Neutrophil (primary cell): ENCODE data around the gene LRRC45.

Source experiments
- H3K27ac ChIP-seq: fragments of 200-600 bp; sonication (generic); 2 replicates; pipeline ENCODE4 v1.5.1; 2016; ENCODE audit warnings: mild to moderate bottlenecking, moderate library complexity
- H3K27me3 ChIP-seq: fragments of 200-600 bp; sonication (generic); 2 replicates; pipeline ENCODE4 v1.6.0; 2016; ENCODE audit warnings: mild to moderate bottlenecking
- H3K36me3 ChIP-seq: fragments of 200-600 bp; sonication (generic); 2 replicates; pipeline ENCODE4 v1.5.1; 2017
- H3K4me1 ChIP-seq, 2 experiments: fragments of 200-600 bp in 1 of 2; sonication (generic) in 1 of 2; 1 replicate in 1 of 2; 2 replicates in 1 of 2; pipeline versions ENCODE4 v1.5.1 to v1.6.1; 2013 to 2016; ENCODE audit warnings: low read depth in 1 of 2, low read length in 1 of 2, mild to moderate bottlenecking in 1 of 2, moderate library complexity in 1 of 2; ENCODE audit not compliant: control insufficient read depth in 1 of 2, insufficient read depth in 1 of 2
- H3K4me3 ChIP-seq, 2 experiments: fragments of 200-600 bp in 1 of 2; sonication (generic) in 1 of 2; 1 replicate in 1 of 2; 2 replicates in 1 of 2; pipeline ENCODE4 v1.5.1; 2013 to 2016; ENCODE audit warnings: low read depth in 1 of 2, low read length in 1 of 2, mild to moderate bottlenecking in 1 of 2, moderate library complexity in 1 of 2
- H3K9me3 ChIP-seq: fragments of 200-600 bp; sonication (generic); 2 replicates; pipeline ENCODE4 v1.5.1; 2016
- CTCF ChIP-seq: fragments of 200-600 bp; sonication (generic); IDR thresholded peaks from 2 replicates; pipeline ENCODE4 v1.5.1; 2016; ENCODE audit warnings: antibody characterized with exemption

Gene LRRC45

GRCh38 chr17:82049106-82049505 is 26.0 kb downstream of the LRRC45 start:
- Histone ChIP-seq H3K27me3 (no peaks in the 10 kb centered on the region), H3K27ac (no peak overlapping the region), H3K4me1 (peaks cover 15 to 21% of the 10 kb centered on the region in 2 experiments), H3K9me3 (no peaks in the 10 kb centered on the region), H3K4me3 (no peak overlapping the region), H3K36me3 (peaks cover 39% of the 10 kb centered on the region)
- TF ChIP-seq CTCF = no peak

DNA sequence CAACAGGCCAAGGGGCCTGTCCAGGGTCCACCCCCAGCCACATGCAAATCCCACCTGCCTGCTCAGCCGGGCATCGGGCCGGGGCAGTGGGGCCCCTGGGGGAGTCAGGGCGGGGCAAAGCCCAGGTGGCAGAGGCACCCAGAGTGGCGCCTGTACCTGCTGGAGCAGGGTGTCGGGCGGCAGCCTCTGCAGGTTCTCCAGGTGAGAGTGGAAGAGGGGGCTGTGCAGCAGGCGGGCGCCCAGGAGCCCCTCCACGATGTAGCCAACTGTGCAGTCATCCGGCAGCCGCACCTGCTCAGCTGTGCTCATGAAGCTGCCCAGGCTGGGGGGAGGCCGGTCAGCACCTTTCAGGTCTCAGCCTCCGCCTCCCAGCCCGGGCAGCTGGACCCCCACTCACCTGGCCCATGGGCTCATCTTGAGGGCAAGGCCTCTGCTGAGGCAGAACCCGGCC is 26.4 kb downstream of the LRRC45 start:
- Histone ChIP-seq H3K4me1 (peaks cover 15 to 21% of the 10 kb centered on the region in 2 experiments), H3K27ac (no peak overlapping the region), H3K4me3 (no peak overlapping the region), H3K27me3 (no peaks in the 10 kb centered on the region), H3K36me3 (peaks cover 43% of the 10 kb centered on the region), H3K9me3 (no peaks in the 10 kb centered on the region)
- TF ChIP-seq CTCF = no peak

- Histone ChIP-seq H3K27ac (no peak overlapping the region), H3K4me1 (peaks cover 15 to 21% of the 10 kb centered on the region in 2 experiments), H3K9me3 (no peaks in the 10 kb centered on the region), H3K27me3 (no peaks in the 10 kb centered on the region), H3K4me3 (peak overlapping the region; percentile 62 to 64), H3K36me3 (peaks cover 50% of the 10 kb centered on the region)
- no peak for TF ChIP-seq CTCF
These were observed 27.2 kb downstream of the LRRC45 start for GRCh38 chr17:82050152-82050760.

- Histone ChIP-seq H3K27me3 (no peaks in the 10 kb centered on the region), H3K4me1 (peaks cover 15 to 21% of the 10 kb centered on the region in 2 experiments), H3K36me3 (peaks cover 58% of the 10 kb centered on the region), H3K27ac (peak overlapping the region; percentile 57), H3K4me3 (peak overlapping the region; percentile 62 to 64), H3K9me3 (no peaks in the 10 kb centered on the region)
- no peak for TF ChIP-seq CTCF
These were observed 27.9 kb downstream of the LRRC45 start for GRCh38 chr17:82050761-82051641.

- Histone ChIP-seq H3K9me3 (no peaks in the 10 kb centered on the region), H3K27ac (peak within 1 kb of the TSS; percentile 57), H3K4me3 (peak within 1 kb of the TSS; percentile 64 to 65), H3K4me1 (peaks cover 15 to 21% of the 10 kb centered on the region in 2 experiments), H3K27me3 (no peaks in the 10 kb centered on the region), H3K36me3 (peaks cover 62% of the 10 kb centered on the region)
- TF ChIP-seq CTCF = no peak
These were observed 28.9 kb downstream of the LRRC45 start, which contains the start of the genes GPS1 and RFNG for GRCh38 chr17:82051776-82052637. Gene GPS1 (plus strand): TSS chr17:82051898. CDS start chr17:82051932, 34 bp downstream. Gene RFNG (minus strand): TSS chr17:82051811. CDS start chr17:82051766, 45 bp downstream.
